GM19035 (cell line): ENCODE results near the gene FMO2.

Experiments used
- ATAC-seq: cut with Tn5 transposase; IDR thresholded peaks from one replicate; pipeline ENCODE4 v1.9.1; 2021; ENCODE audit not compliant: unreplicated experiment

FMO2 gene

DNA sequence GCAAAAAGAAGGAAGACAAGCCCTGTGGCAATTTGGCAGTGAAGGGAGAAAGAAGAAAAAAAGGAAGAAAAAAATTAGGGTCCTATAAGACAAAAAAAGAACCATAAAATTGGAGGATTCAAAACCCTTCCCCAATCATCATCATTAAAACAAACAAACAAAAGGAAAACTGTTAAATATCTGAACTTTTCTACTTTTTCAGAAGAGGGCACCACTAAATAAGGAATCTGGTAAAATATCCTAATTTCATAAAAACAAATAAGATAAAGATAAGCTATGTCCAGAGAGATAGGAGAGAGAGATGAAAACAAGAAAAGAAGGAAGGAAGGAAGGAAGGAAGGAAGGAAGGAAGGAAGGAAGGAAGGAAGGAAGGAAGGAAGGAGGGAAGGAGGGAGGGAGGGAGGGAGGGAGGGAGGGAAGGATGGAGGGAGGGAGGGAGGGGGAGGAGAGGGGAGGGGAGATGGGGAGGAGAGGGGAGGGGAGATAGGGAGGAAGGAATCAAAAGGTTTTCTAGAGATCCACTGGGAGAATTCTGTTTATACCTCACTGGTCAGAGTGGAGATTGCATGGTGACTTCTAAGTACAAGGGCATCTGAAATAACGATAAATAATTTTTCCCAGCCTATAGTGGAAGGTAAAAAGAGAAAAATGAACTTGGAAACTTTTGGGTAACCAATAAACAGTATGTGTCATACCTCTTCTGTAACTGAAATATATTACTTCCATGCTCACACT lies 10.4 kb upstream of the FMO2 start:
- no peak for ATAC-seq

- ATAC-seq, result no peak
Observed at GRCh38 chr1:171177261-171177660, 7.8 kb upstream of the FMO2 start.

DNA sequence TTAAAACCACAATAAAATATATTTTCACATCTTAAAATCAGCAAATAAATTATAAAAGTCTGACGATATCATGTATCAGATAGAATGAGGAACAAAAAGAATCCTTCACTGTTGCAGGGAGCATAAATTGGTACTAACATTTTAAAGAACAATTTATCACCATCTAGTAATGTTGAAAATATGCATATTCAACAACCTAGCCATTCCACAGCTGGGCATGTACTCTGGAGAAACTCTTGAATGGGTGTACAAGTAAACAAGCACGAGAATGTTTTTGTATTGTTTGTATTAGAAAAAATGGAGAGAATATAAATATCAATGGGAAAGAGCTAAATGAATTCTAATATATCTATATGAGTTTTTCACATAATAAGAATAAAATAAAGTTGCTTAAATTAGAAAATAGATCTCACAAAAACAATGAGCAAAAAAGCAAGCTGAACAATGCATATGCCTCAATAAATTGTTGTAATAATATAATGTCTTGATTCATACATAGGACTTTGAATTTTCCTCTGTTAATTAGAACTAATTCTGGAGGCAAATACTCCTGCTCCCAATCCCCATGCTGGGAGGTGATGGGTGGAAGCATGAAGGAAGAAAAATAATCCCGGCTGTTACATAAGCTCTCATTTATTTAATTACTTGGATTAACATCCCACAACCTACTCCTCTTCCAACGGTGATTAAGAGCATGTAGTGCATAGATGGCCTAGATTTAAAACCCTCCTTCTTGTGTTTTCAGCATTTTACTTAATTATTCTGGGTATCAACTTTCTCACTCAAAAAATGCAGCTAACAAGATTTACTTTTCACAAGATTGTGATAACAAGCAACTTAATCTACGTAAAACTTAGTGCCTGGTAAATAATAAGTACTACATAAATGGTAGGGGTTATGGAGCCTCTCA lies 5.5 kb upstream of the FMO2 start:
- ATAC-seq, result no peak

DNA sequence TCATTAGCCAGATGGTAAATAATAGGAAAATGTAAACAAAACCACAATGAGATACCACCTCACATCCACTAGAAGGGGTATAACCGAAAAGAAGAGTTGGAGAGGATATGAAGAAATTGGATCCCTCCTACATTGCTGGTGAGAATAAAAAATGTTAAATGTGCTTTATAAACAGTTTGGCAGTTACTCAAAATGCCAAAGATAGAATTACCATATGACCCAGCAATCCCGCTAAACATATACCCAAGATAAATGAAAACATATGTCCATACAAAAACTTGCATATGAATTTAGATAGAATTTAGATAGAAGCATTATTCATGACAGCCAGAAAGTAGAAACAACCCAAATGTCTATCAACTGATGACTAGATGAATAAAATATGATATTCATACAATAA lies 4.4 kb upstream of the FMO2 start:
- no peak for ATAC-seq

DNA sequence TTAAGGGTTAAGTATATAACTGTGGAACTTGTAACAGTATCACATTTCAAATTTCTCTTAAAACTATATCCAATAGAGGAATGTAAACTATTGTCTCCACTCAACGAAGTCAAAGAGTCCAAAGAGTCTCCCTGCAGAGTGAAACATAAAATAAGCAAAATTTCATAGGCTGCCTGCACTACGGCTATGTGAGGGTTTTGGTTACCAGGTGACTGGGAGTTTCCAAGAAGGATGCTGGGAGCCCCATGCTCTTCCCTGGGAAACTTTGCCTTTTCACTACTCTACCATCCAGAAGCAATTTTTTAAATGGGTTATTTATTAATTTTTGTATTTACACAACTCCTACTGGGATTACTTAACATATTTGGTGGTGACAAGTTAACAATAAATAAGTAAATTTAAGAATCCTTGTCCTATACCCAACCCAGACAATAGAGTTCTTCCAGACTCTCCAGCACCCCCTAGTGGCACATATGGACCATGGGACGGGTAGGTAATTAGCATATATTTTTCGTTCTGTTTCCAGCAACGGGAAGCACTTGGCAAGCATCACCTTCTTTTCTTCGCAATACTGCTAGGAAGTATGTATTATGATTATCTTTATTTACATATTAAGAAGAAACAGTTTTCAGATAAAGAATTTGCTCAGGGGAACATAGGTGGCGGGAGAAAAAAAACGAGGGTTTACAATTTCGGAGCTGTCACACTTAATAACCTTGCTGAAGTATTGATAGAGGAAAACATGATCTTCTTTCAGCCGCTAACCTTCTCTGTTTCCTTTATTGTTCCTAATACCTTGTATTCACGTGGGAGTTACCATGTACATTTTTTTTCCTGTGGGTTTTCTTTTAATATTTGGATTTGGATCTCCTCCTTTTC lies 3.5 kb downstream of the FMO2 start:
- ATAC-seq, result no peak

GRCh38 chr1:171191992-171192391 lies 6.9 kb downstream of the FMO2 start:
- no peak for ATAC-seq

- ATAC-seq, result no peak
Observed at GRCh38 chr1:171195767-171196166, 10.7 kb downstream of the FMO2 start.

GRCh38 chr1:171196351-171196750 lies 11.3 kb downstream of the FMO2 start:
- ATAC-seq, result no peak

DNA sequence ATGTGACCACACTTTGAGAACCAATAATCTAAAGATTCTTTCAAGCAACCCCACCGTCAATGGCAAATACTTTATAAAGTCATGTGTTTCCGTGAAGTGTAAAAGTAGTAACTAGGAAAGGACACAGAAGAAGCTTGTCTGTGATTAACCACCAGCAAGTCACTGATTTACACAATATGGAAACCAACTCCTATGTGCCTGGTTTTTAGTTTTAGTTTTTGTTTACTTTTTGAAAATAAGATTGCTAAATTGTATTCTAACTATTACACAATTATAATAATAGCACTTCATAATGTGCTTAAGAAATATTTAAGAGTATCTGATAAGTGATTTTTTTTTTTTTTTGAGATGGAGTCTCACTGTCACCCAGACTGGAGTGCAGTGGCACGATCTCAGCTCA lies 13.0 kb downstream of the FMO2 start:
- no peak for ATAC-seq

GRCh38 chr1:171204296-171204695 lies 19.2 kb downstream of the FMO2 start:
- no peak for ATAC-seq

- ATAC-seq, result no peak
Observed at GRCh38 chr1:171206204-171206977, 21.3 kb downstream of the FMO2 start.

DNA sequence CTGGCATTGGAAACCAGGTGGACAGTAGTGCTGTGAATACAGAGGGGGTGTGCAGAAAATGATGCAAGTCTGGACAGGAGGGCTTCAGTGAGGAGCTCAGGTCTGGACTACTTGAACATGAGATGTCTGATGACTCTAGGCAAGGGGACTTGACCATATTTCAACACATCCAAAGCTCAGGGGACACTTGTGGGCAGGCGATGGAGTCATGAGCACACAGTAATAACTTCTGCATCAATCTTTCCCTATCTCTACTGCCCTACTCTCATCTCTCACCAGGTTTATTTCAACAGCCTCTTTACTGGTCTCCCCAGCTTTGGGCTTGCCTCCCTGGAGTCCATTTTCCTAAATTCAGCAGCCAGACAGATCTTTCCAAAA lies 21.9 kb downstream of the FMO2 start:
- ATAC-seq, result no peak

DNA sequence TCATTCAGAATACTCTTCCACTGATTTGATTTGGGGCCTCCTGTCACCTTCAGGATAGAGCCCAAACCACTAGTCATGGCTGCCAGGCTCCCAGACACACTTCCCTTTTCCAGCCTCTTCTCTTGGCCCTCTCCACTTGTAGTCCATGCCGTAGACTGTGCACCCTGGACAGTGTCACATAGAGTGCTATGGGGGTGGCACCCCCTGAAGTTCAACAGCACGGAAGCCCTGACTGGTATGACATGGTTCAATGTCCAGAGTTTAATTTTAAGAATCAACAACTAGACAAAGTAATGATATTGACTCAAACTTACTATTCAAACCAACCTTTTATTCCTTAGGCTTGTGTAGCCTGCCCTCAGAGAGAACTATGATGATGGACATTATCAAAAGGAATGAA lies 22.3 kb downstream of the FMO2 start:
- ATAC-seq, result no peak

GRCh38 chr1:171210355-171210754 lies 25.3 kb downstream of the FMO2 start:
- ATAC-seq, result no peak

DNA sequence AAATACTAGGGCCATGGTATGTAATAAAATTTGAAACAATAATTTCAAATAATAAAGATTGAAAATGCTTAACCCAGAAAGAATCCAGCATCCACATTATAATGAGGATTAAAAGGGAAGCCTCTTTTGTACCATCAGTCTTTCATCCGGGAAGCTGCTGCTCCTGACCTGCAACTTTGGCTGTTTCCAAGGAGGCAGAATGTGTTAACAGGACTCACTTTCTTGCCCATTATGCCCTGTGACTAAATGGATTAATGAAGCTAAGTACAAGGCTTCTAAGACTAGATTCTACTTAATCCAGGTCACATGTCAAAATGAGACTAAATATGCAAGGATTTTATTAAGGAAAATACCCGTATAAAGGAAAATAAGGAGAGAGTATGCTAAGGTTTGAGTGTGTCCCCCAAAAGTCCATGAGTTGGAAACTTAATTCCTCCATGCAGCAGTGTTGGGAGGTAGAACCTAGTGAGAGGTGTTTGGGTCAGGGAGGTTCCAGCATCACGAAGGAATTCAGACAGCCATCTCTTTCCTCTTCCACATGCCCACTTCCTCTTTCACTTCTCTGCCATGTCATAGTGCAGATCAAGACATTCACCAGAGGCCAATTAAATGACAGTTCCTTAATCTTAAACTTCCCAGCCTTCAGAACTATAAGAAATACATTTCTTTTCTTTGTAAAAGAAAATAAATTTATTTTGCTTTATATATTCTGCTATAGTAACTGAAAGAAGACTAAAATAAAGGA lies 27.7 kb downstream of the FMO2 start:
- ATAC-seq, result no peak

DNA sequence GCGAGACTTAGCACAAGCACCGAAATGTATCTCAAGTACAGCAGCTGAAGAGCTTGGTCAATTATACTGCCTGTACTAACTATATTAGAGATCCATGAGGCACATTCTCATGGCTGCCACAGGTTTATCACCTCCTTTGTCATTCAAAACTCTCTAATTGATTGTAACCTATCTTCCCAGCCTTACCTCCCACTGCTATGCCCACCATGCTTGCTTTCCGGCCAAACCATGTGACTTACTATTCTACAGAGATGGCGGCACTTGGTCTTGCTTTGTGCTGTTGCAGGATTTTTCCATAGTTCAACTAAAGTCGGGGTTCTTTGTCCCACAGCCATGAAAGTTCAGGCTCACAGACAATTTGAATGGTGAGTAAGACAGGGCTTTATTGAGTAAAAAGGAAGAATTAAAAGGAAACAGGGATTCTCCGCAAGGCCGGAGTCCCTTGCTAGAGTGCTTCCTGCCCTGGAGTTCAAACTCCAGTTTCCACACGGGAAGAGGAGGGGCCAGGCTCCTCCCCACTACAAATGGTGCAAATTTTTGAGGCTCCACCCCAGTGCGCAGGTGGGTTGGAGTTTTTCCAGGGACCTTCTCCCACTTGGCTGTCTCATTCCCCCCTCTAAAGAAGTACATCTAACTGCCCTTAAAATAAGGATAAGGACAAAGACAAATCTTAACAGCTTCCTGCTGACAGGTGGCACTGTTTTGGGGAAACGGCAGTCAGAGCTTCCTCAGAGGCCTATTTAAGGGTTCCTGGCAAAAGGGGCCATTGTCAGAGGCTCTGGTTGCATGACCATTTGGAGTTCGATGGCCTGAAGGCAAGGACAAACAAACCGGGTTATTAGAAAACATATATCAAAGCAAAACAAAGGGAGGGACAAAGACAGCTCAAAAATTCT lies 28.7 kb downstream of the FMO2 start:
- no peak for ATAC-seq

DNA sequence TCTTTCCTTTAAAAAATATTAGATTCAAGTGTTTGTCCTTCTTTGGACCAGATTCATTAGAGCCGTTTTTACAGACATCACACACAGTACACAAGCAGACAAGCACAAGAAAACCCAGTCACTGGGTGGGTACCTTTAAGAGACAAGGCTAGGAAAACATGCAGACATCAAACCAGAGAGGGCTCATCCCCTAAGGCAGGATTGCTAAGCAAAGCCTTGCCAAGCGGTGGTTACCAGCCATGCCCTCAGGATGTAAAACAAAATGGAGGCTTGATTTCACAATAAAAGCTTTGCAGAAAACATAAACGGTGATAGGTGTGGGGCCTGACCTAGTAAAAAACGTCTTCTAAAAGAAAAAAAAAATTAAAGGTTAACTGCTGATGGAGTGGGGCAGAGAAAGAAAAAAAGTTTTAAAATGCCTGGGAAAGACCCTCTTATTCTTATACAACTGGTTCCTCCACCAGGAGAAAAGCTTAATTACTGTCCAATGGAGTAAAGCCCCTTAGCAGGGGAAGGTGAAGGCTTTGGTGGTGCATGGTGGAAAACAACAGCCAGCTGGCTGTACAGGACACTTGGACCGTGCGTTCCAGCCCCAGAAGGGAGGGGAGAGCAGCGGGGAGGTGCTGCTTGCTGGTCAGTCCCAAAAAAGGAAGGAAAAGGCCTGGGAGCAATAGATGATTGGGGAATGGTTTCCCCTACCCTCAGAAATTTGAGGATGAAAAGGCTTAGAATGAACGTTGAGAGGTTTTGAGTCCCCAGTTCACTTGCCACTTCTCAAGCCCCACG lies 32.8 kb downstream of the FMO2 start:
- no peak for ATAC-seq

DNA sequence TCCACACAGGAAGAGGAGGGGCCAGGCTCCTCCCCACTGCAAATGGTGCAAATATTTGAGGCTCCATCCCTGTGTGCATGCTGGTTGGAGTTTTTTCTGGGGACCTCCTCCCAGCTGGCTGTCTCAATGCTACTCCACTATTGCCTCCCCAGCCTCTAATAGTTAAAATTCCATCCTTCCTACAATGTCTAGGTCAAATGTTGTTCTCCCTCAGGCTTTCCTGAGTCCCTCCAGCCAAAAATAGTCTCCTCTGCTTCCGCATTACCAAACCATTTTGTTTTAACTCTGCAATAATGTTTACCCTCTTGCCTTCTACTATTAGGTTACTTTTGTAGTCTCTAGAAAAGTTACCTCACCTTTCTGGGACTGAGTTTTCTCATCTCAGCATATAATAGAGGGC lies 33.6 kb downstream of the FMO2 start:
- ATAC-seq, result no peak
